Spleen (tissue), 11 donors: ENCODE data around the gene PLSCR5. TPM values are rescaled to one million over a fixed set of nuclear protein-coding genes. Genes with fewer than 3 reads are reported as not detected.

Source experiments
- DNase-seq: peaks from one replicate; pipeline ENCODE4 v3.0.0-alpha.2; 2020
- H3K27ac ChIP-seq, 8 donors: fragments of 200-600 bp; sonication (generic) in 7 of 8; 1 replicate in 4 of 8; 2 replicates in 4 of 8; pipeline versions ENCODE4 v1.5.0 to v1.8.0; 2016 to 2021; ENCODE audit warnings: inconsistent platforms in 4 of 8, mild to moderate bottlenecking in 4 of 8, moderate library complexity in 1 of 8
- H3K27me3 ChIP-seq, 7 donors: fragments of 200-600 bp; sonication (generic) in 6 of 7; replicated peaks in 1 of 7; 1 replicate in 4 of 7; 2 replicates in 3 of 7; pipeline versions ENCODE4 v1.5.0 to v1.8.0; 2016 to 2021; ENCODE audit warnings: inconsistent platforms in 3 of 7, mild to moderate bottlenecking in 1 of 7
- H3K36me3 ChIP-seq, 6 donors: fragments of 200-600 bp; sonication (generic) in 5 of 6; 1 replicate in 4 of 6; 2 replicates in 2 of 6; pipeline versions ENCODE4 v1.5.0 to v1.8.0; 2016 to 2021; ENCODE audit warnings: inconsistent platforms in 2 of 6
- H3K4me1 ChIP-seq, 6 donors: fragments of 200-600 bp; sonication (generic) in 5 of 6; 1 replicate in 3 of 6; 2 replicates in 3 of 6; pipeline versions ENCODE4 v1.5.0 to v1.8.0; 2016 to 2021; ENCODE audit warnings: inconsistent platforms in 3 of 6
- H3K4me3 ChIP-seq, 8 donors: fragments of 200-600 bp; sonication (generic) in 7 of 8; 1 replicate in 4 of 8; 2 replicates in 4 of 8; pipeline versions ENCODE4 v1.5.0 to v1.8.0; 2016 to 2021; ENCODE audit warnings: inconsistent platforms in 4 of 8, mild to moderate bottlenecking in 4 of 8, moderate library complexity in 2 of 8
- H3K9me3 ChIP-seq, 8 donors: fragments of 200-600 bp; sonication (generic) in 7 of 8; 1 replicate in 4 of 8; 2 replicates in 4 of 8; pipeline versions ENCODE4 v1.5.0 to v1.8.0; 2016 to 2021; ENCODE audit warnings: inconsistent platforms in 4 of 8
- POLR2A ChIP-seq, 3 donors: fragments of 450-650 bp; IDR thresholded peaks; one replicate each; pipeline ENCODE4 v1.5.1; 2017; ENCODE audit warnings: antibody characterized with exemption in 3 of 3, mild to moderate bottlenecking in 1 of 3
- POLR2AphosphoS5 ChIP-seq, 3 donors: sonication (generic); formaldehyde crosslinking; IDR thresholded peaks; one replicate each; pipeline ENCODE4 v1.5.1; 2017; ENCODE audit warnings: antibody characterized with exemption in 3 of 3
- WGBS, 5 donors: extraction: QIAGEN DNeasy Blood & Tissue Kit in 3 of 5; methylation state at CpG; one replicate each; pipeline versions ENCODE4 v1.1.5 to v1.1.7; 2013 to 2018; 5-methylcytosine and 5-hydroxymethylcytosine counted together
- intact Hi-C: fragments of 100-400 bp; cut with DNase I; formaldehyde crosslinking; loops from one replicate; pipeline ENCODE4 v1.15.0; 2023; ENCODE audit warnings: low total_unique reads
- polyA plus RNA-seq, 3 donors: library from polyadenylated mRNA; stranded (reverse); fragments of 200-250 nt; gene quantifications; one replicate each; pipeline ENCODE4 v1.2.1, GENCODE V29; 2013
- total RNA-seq, 7 donors: library from RNA; depleted of rRNA in 3 of 7; stranded (reverse); fragments of >200 nt in 3 of 7; fragmentation: NEBNext Ultra II Directional in 4 of 7; extraction: Animal tissue kit (Norgen Biotek cat#: 25700) in 4 of 7; gene quantifications; one replicate each; pipeline versions ENCODE4 v1.1.0 to v1.2.1, GENCODE V29; 2016 to 2021
- TF ChIP-seq, protein P1 (sequence below), 11 experiments: fragments of 200-600 bp in 7 of 11; fragments of 450-650 bp in 4 of 11; sonication (generic) in 4 of 11; IDR thresholded peaks in 8 of 11; conservative IDR thresholded peaks in 3 of 11; 1 replicate in 7 of 11; 2 replicates in 4 of 11; pipeline versions ENCODE4 v1.4.0 to v1.8.0; 2016 to 2021; ENCODE audit warnings: antibody characterized with exemption in 11 of 11, inconsistent platforms in 4 of 11, mild to moderate bottlenecking in 1 of 11
- donor health status: healthy with polysubstance abuse.
- donor health status: DM: no; HTN: no; CAD: no; lungs with moderate emphysema.
- donor health status: DM: no; HTN: no; CAD: no.
- donor health status: Bipolar disorder and iron deficiency.
- donor health status: healthy.
- donor health status: DM: no; HTN: no; CAD: no.
- donor health status: DM: yes; HTN: yes; CAD: no.

Gene PLSCR5
- total and polyA plus RNA-seq, 10 donors = not detected

DNA sequence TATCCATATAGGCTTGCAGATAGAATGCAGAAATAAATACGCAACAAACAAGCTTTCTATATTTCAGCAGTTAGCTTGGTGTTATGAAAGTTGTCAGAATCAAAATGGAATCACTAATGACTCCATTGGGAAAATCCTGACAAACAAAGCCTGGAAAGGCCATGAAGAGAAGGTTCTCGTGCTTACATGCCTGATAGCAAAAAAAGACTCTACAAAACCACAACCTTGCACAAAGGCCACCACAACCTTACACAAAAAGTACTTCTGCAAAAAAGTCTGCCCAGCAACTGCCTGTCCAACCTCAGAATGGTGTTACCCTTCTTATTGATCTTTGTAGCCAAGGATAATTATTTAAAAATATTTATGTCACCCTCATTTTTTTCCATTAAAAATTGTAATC is 46.4 kb downstream of the PLSCR5 start:
- Histone ChIP-seq H3K4me1 (peaks cover 0 to 21% (median 0%) of the 10 kb centered on the region in 6 donors), H3K36me3 (no peaks in the 10 kb centered on the region), H3K27me3 (no peaks in the 10 kb centered on the region), H3K9me3 (no peaks in the 10 kb centered on the region), H3K27ac (peak overlapping the region in 5 of 8 donors; percentile 8 to 74 (median 60)), H3K4me3 (no peak overlapping the region)
- WGBS, 5 donors = 23 to 76% (median 55%) methylated on average over 2 of the region's 2 CpGs
- no peak for DNase-seq
- TF ChIP-seq POLR2AphosphoS5 (IDR thresholded peaks at IDR 0.05) = no peak
- TF ChIP-seq, protein P1, sequence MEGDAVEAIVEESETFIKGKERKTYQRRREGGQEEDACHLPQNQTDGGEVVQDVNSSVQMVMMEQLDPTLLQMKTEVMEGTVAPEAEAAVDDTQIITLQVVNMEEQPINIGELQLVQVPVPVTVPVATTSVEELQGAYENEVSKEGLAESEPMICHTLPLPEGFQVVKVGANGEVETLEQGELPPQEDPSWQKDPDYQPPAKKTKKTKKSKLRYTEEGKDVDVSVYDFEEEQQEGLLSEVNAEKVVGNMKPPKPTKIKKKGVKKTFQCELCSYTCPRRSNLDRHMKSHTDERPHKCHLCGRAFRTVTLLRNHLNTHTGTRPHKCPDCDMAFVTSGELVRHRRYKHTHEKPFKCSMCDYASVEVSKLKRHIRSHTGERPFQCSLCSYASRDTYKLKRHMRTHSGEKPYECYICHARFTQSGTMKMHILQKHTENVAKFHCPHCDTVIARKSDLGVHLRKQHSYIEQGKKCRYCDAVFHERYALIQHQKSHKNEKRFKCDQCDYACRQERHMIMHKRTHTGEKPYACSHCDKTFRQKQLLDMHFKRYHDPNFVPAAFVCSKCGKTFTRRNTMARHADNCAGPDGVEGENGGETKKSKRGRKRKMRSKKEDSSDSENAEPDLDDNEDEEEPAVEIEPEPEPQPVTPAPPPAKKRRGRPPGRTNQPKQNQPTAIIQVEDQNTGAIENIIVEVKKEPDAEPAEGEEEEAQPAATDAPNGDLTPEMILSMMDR (IDR thresholded peaks at IDR 0.05 in 8 of 11, conservative IDR thresholded peaks at IDR 0.05 in 3 of 11) = no peak
- TF ChIP-seq POLR2A (IDR thresholded peaks at IDR 0.05) = no peak
- intact Hi-C loops = no loop called here

DNA sequence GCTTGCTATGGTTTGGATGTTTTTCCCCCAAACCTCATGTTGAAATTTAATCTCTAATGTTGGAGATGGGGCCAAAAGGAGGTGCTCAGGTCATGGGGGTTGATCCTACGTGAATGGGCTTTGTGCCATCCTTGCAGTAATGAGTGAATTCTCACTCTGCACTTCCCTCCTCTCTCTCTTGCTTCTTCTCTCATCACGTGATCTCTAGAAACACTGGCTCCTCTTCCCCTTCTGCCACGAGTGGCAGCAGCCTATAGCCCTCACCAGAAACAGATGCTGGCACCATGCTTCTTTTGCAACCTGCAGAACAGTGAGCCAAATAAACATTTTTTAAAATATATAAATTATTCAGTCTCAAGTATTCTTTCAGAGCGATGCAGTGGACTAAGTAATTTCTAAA is 47.4 kb downstream of the PLSCR5 start:
- TF ChIP-seq POLR2AphosphoS5 (IDR thresholded peaks at IDR 0.05) = peak in 1 of 3 donors; percentile 59
- no peak for TF ChIP-seq POLR2A (IDR thresholded peaks at IDR 0.05)
- H3K4me1 ChIP-seq = peaks cover 0 to 21% (median 0%) of the 10 kb centered on the region in 6 donors
- H3K27ac ChIP-seq = peak overlapping the region in 4 of 8 donors; percentile 54 to 74 (median 64)
- WGBS, 5 donors = 50 to 84% (median 60%) methylated on average over 4 of the region's 4 CpGs
- no peaks in the 10 kb centered on the region for H3K27me3 ChIP-seq
- H3K9me3 ChIP-seq = no peaks in the 10 kb centered on the region
- intact Hi-C loops = no loop called here
- no peak for DNase-seq
- no peaks in the 10 kb centered on the region for H3K36me3 ChIP-seq
- H3K4me3 ChIP-seq = no peak overlapping the region

DNA sequence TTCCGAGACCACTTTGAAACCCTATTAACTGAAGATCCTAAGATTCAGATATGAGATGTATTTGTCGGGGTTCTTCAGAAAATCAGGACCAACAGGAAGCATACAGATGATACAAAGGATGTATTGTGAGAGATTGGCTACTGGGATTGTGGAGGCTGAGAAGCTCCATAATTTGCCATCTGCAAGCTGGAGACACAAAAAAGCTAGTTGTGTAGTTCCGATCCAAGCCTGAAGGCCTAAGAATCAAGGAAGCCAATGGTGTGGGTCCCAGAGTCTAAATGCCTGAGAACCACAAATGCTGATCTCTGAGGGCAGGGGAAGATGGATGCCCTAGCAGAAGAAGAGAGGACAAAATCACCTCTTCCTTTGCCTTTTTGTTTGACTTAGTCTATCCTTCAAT is 49.8 kb downstream of the PLSCR5 start:
- Histone ChIP-seq H3K27me3 (no peaks in the 10 kb centered on the region), H3K4me1 (peaks cover 5 to 33% (median 9%) of the 10 kb centered on the region in 6 donors), H3K9me3 (no peaks in the 10 kb centered on the region), H3K4me3 (no peak overlapping the region), H3K36me3 (no peaks in the 10 kb centered on the region), H3K27ac (peak overlapping the region in 2 of 8 donors; percentile 71 to 74)
- DNase-seq = no peak
- TF ChIP-seq POLR2AphosphoS5 (IDR thresholded peaks at IDR 0.05) (no peak), POLR2A (IDR thresholded peaks at IDR 0.05) (no peak)
- TF ChIP-seq, protein P1 (IDR thresholded peaks at IDR 0.05 in 8 of 11, conservative IDR thresholded peaks at IDR 0.05 in 3 of 11) = no peak
- WGBS, 5 donors = 96 to 99% (median 97%) methylated on average over 3 of the region's 3 CpGs
- intact Hi-C loops = no loop called here

DNA sequence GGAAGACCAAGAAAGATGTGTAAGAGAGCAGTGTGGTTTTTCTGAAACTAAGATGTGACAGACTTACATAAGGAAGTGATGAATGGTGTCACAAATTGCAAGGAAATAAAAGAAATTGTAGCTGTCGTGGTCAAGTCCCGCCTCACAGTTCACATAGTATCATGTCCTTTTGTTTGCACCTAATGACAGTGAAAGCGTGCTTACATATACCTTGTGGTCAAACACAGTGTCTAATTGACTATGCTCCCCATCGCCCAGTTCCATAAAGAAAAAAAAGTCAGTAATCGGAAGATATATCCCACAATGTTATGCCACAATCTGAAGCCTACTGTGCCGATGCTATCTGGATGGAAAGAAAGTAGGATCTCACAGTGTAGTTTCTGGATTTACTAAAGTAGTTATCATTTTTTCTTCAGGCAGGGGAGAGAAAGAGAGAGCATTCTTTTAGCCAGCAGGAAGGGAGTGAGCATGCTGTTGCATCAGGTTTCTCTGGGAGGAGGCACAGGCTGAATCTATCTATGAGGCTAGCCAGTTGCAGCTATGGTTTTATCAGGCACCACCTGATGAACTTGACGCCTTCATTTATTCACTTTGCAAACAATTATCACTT is 50.9 kb downstream of the PLSCR5 start:
- Histone ChIP-seq H3K36me3 (no peaks in the 10 kb centered on the region), H3K4me1 (peaks cover 7 to 43% (median 13%) of the 10 kb centered on the region in 6 donors), H3K27me3 (no peaks in the 10 kb centered on the region), H3K9me3 (no peaks in the 10 kb centered on the region), H3K27ac (peak overlapping the region in 5 of 8 donors; percentile 55 to 74 (median 71)), H3K4me3 (no peak overlapping the region)
- WGBS, 5 donors = 51 to 82% (median 64%) methylated on average over 7 of the region's 7 CpGs
- intact Hi-C loops = no loop called here
- TF ChIP-seq POLR2AphosphoS5 (IDR thresholded peaks at IDR 0.05) (no peak), POLR2A (IDR thresholded peaks at IDR 0.05) (no peak)
- TF ChIP-seq, protein P1 (IDR thresholded peaks at IDR 0.05 in 8 of 11, conservative IDR thresholded peaks at IDR 0.05 in 3 of 11) = no peak
- no peak for DNase-seq
